Measurements from ENCODE around the gene GRIN1.

The GRIN1 gene

DNA sequence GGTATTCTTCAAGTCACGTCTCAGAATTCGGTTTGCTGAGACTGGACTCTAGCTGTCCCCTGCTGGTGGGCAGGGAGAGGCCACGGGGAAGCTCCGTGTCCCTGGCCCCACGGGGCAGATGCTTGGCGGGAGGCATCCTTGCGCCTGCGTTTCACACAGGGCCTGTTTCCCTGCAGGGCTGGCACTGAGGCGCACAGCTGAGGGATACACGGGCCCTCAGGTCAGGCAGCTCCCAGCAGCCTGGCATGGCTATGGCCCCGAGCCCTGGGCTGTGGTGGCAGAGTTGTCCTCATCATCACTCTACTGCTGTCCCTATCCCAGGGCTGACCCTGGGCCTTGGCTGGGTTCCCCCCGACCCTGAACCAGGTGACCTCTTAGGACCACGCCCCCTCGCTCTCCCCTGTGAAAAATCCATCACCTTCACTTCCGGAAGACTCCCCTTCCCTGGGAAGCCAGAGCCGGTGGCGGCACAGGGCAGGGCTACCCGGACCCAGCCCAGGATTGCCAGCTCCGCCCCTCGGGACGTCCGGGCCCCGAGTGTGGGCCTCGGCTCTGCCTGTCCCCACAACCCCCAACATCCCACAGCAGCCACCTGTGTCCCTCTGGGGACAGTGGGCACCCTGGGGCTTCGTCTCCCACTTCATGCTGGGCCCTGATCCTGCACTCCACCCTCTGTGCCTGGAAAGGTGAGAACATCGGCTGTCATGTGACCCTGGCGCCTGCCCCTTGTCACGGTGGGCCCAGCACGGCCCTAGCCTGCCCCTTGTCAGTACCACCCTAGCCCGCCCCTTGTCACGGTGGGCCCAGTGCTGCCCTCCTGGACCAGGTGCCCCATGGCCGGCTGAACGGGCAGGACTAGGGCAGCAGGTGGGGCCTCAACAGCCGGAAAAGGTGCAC is 29.5 kb upstream of the GRIN1 start:
- TF ChIP-seq, protein P1, sequence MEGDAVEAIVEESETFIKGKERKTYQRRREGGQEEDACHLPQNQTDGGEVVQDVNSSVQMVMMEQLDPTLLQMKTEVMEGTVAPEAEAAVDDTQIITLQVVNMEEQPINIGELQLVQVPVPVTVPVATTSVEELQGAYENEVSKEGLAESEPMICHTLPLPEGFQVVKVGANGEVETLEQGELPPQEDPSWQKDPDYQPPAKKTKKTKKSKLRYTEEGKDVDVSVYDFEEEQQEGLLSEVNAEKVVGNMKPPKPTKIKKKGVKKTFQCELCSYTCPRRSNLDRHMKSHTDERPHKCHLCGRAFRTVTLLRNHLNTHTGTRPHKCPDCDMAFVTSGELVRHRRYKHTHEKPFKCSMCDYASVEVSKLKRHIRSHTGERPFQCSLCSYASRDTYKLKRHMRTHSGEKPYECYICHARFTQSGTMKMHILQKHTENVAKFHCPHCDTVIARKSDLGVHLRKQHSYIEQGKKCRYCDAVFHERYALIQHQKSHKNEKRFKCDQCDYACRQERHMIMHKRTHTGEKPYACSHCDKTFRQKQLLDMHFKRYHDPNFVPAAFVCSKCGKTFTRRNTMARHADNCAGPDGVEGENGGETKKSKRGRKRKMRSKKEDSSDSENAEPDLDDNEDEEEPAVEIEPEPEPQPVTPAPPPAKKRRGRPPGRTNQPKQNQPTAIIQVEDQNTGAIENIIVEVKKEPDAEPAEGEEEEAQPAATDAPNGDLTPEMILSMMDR (IDR thresholded peaks at IDR 0.05; ENCODE audit: insufficient read depth, missing control alignments), result no peak
- no peak for DNase-seq (ENCODE audit: insufficient read length, low spot score)
- no peak for FAIRE-seq

DNA sequence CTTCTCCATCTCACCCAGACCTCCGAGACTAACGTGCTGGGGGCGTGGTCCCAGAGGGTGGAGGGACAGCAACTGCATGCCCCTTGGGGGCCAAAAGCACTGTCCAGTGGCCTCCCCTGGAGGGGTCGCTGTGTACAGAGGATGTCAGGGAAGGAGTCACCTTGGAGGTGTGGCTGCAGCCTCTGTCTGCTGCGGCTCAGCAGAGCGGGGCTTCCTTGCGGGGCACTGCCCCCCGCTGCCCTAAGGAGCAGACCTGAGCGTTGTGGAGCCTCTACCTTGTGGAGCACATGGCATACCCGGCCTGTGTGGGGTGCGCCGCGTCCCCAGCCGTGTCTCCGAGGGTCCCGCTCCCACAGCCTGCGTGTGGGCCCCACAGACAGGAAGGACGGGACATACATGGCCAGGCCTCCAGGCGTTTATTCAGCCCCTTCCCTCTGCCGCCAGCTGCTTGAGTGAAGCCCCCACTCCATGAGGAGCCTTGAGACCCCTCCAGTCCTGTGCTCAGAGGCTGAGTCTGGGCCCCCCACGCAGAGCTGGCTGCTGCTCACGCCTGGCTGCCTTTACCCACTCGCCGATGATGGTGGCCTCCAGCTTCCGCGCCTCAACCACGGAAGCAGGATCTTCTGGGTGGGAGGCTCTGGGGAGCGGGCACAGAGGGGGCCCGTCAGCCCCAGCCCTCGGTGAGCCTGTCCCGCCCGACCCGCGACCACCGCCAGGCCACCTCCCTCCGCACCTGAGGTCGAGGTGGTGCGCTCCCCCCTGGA is 28.6 kb upstream of the GRIN1 start:
- FAIRE-seq (no peak), DNase-seq (ENCODE audit: insufficient read length, low spot score) (no peak)
- TF ChIP-seq, protein P1 (IDR thresholded peaks at IDR 0.05; ENCODE audit: insufficient read depth, missing control alignments), result no peak

- DNase-seq (ENCODE audit: insufficient read length, low spot score) (no peak), FAIRE-seq (no peak)
- TF ChIP-seq, protein P1 (IDR thresholded peaks at IDR 0.05; ENCODE audit: insufficient read depth, missing control alignments), result no peak
Observed at GRCh38 chr9:137110911-137111787, 27.8 kb upstream of the GRIN1 start.

DNA sequence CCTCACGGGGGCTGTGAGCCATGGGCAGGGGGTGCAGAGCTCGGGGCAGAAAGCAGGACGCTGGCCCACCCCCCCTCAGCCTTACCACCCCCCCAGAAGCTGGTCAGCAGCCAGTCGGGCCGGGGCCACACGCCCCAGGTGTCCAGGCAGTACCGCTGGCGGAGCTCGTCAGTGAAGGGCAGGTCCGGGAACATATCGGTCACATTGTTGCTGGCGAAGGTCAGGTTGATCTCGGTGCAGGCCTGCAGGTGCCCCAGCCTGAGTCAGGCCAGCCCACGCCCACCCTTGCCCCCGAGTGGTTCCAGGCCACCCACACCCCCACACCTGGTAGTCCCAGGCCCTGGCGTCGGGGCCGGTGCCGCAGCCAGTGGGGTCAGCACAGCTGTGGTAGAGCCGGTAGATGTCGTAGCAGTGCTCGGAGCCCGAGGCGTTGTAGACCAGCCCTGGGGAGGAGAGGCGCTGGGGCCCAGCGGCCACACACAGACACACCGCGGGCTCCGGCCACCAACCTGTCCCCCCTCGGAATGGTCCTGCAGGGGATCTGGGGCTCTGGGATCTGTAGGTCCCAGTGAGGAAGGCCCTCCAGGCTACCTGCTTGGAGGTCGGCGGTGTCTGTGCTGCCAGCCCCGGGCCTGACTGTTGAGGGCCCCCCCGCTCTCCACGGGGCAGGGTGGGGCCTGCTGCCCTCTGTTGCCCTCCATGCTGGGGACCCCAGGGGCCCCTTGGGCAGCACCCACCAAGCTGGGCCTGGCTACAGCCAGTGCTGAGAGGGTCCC is 27.0 kb upstream of the GRIN1 start:
- FAIRE-seq (no peak), DNase-seq (ENCODE audit: insufficient read length, low spot score) (no peak)
- TF ChIP-seq, protein P1 (IDR thresholded peaks at IDR 0.05; ENCODE audit: insufficient read depth, missing control alignments), result no peak

- DNase-seq (ENCODE audit: insufficient read length, low spot score), result no peak
- TF ChIP-seq, protein P1 (IDR thresholded peaks at IDR 0.05; ENCODE audit: insufficient read depth, missing control alignments), result no peak
- no peak for FAIRE-seq
Observed at GRCh38 chr9:137112564-137113384, 26.2 kb upstream of the GRIN1 start.

All from D721Med (cell line).